Stimulated activated CD4-positive, alpha-beta T cell treated with anti-CD3 and anti-CD28 coated beads, Interleukin-12 subunit alpha, Interleukin-12 subunit beta, amount 100 ng/mL, for 24 hours (primary cell): ENCODE measurements around the gene ARAP1.

Source experiments
- DNase-seq, 2 experiments: peaks; one replicate each; pipeline ENCODE4 v3.0.0-alpha.2; 2020; ENCODE audit warnings: low read depth in 2 of 2

Gene ARAP1

GRCh38 chr11:72641522-72642042, 110.6 kb downstream of the ARAP1 start:
- DNase-seq = no peak

GRCh38 chr11:72639502-72640375, 112.5 kb downstream of the ARAP1 start:
- DNase-seq = no peak

- DNase-seq = no peak
Observed at GRCh38 chr11:72637926-72638325, 114.3 kb downstream of the ARAP1 start.

- DNase-seq = no peak
Observed at GRCh38 chr11:72637198-72637597, 115.0 kb downstream of the ARAP1 start.

- DNase-seq = no peak
Observed at GRCh38 chr11:72636376-72636775, 115.8 kb downstream of the ARAP1 start.

- DNase-seq = no peak
Observed at GRCh38 chr11:72635933-72636332, 116.3 kb downstream of the ARAP1 start.

GRCh38 chr11:72635309-72635915, 116.8 kb downstream of the ARAP1 start:
- DNase-seq = no peak
